ENCODE data around the gene CNTN6. TPM values are rescaled to one million over a fixed set of nuclear protein-coding genes. Genes with fewer than 3 reads are reported as not detected.

CNTN6 gene
- total RNA-seq, 4 donors from 2014 or later = 7.7 to 16.4 (median 8.9) TPM

DNA sequence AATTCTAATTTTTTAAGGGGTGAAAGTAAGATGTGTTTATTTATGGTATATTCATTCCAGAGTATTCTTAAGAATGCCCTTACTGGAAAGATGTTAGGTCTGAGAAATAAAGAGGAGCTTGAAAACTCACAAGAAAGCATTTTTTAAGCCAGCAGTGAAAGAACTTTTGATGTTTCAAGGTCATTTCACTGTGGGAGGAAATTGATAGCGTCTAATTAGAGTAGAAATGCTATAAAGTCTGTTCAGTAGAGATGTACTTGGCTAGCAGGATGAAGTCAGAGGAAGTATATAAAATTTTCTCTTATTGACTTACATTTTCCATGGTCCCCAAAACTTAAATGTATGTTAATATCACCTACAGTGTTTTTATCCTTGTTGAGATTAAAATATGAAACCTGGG is 354.6 kb downstream of the CNTN6 start:
- H3K4me3 ChIP-seq (replicated peaks in 1 of 3) = no peak overlapping the region
- H3K9me3 ChIP-seq = no peaks in the 10 kb centered on the region
- 66 to 74% methylated on average over 1 of the region's 1 CpG for WGBS, 2 donors
- TF ChIP-seq POLR2A (IDR thresholded peaks at IDR 0.05) = no peak
- no peak for TF ChIP-seq CTCF (IDR thresholded peaks at IDR 0.05)
- no peak for DNase-seq
- no peak overlapping the region for H3K27ac ChIP-seq
- intact Hi-C loops (cut with DNase I) = no loop called here
- H3K36me3 ChIP-seq = no peaks in the 10 kb centered on the region
- no peaks in the 10 kb centered on the region for H3K27me3 ChIP-seq
- H3K4me1 ChIP-seq = no peaks in the 10 kb centered on the region

DNA sequence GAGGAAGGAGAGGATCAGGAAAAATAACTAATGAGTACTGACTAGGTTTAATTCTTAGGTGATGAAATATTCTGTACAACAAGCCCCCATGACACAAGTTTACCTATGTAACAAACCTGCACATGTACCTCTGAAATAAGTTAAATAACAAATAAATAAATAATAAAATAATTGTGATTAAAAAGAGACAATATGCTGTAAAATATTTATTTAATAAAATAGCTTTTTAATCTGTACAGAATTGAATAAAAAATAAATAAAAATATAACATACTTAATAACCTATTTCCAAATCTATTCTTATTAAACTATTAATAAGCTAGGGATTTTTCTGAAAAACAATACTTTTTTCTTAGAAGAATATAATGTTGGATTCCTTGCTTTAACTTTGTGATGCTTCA is 355.6 kb downstream of the CNTN6 start:
- no peaks in the 10 kb centered on the region for H3K27me3 ChIP-seq
- no peak overlapping the region for H3K27ac ChIP-seq
- TF ChIP-seq CTCF (IDR thresholded peaks at IDR 0.05) (no peak), POLR2A (IDR thresholded peaks at IDR 0.05) (no peak)
- no peaks in the 10 kb centered on the region for H3K9me3 ChIP-seq
- H3K4me3 ChIP-seq (replicated peaks in 1 of 3) = no peak overlapping the region
- H3K4me1 ChIP-seq = no peaks in the 10 kb centered on the region
- intact Hi-C loops (cut with DNase I) = no loop called here
- DNase-seq = no peak
- no peaks in the 10 kb centered on the region for H3K36me3 ChIP-seq

Small RNA genes lying within 50 kb of the gene (small RNA-seq; reads per million reads assigned to genes)
- gene CRB3P1 (not detected), gene RN7SL120P (not detected)
